Smooth muscle cell (in vitro differentiated cells): ENCODE data around the gene RELN. TPM values are rescaled to one million over a fixed set of nuclear protein-coding genes. Genes with fewer than 3 reads are reported as not detected.
A peak's percentile ranks its signal among the peaks of the same experiment; 100 is the strongest.

Experiments used
- DNase-seq: peaks from one replicate; lab custom pipeline; 2025; ENCODE audit not compliant: unreplicated experiment; lab: John Stamatoyannopoulos, UW
- H2AFZ ChIP-seq: fragments of 200-600 bp; sonication (generic); 2 replicates; pipeline ENCODE4 v1.6.0; 2016; ENCODE audit warnings: antibody characterized with exemption, low read depth, mild to moderate bottlenecking
- H3F3A ChIP-seq: fragments of 200-600 bp; sonication (generic); 2 replicates; pipeline ENCODE4 v1.6.0; 2017; ENCODE audit warnings: antibody characterized with exemption, low read depth
- H3K27ac ChIP-seq: fragments of 200-600 bp; sonication (generic); 2 replicates; pipeline ENCODE4 v1.5.1; 2016; ENCODE audit warnings: low read depth, mild to moderate bottlenecking
- H3K27me3 ChIP-seq: fragments of 200-600 bp; sonication (generic); 2 replicates; pipeline ENCODE4 v1.6.1; 2016; ENCODE audit warnings: low read depth, mild to moderate bottlenecking
- H3K36me3 ChIP-seq: fragments of 200-600 bp; sonication (generic); 2 replicates; pipeline ENCODE4 v1.5.1; 2016; ENCODE audit warnings: low read depth
- H3K4me1 ChIP-seq: fragments of 200-600 bp; sonication (generic); 2 replicates; pipeline ENCODE4 v1.5.1; 2016; ENCODE audit warnings: low read depth
- H3K4me2 ChIP-seq: fragments of 200-600 bp; sonication (generic); 2 replicates; pipeline ENCODE4 v1.6.0; 2016; ENCODE audit warnings: mild to moderate bottlenecking
- H3K4me3 ChIP-seq: fragments of 200-600 bp; sonication (generic); 2 replicates; pipeline ENCODE4 v1.5.1; 2016; ENCODE audit warnings: mild to moderate bottlenecking
- H3K79me2 ChIP-seq: fragments of 200-600 bp; sonication (generic); 2 replicates; pipeline ENCODE4 v1.6.0; 2016; ENCODE audit warnings: low read depth, mild to moderate bottlenecking
- H3K9ac ChIP-seq: fragments of 200-600 bp; sonication (generic); 2 replicates; pipeline ENCODE4 v1.6.0; 2016; ENCODE audit warnings: low read depth
- H3K9me3 ChIP-seq: fragments of 200-600 bp; sonication (generic); replicated peaks from 2 replicates; pipeline ENCODE4 v1.5.1; 2016; ENCODE audit warnings: low read depth
- H4K20me1 ChIP-seq: fragments of 200-600 bp; sonication (generic); 2 replicates; pipeline ENCODE4 v1.6.0; 2016; ENCODE audit warnings: low read depth
- WGBS: methylation state at CpG from one replicate; pipeline ENCODE4 v1.1.7; 2016; ENCODE audit warnings: low lambda C conversion rate; 5-methylcytosine and 5-hydroxymethylcytosine counted together
- polyA plus RNA-seq: library from polyadenylated mRNA; unstranded; fragments of >200 nt; fragmentation: Nextera tagmentation; extraction: Ambion mirVana; gene quantifications from 2 replicates; pipeline ENCODE4 v1.2.1, GENCODE V29; 2016
- total RNA-seq: library from RNA; depleted of rRNA; stranded (reverse); fragments of >200 nt; gene quantifications from 2 replicates; pipeline ENCODE4 v1.2.3, GENCODE V29; 2014
- TF ChIP-seq, protein P1 (sequence below): fragments of 200-600 bp; sonication (generic); IDR thresholded peaks from 2 replicates; pipeline ENCODE4 v1.5.1; 2017; ENCODE audit warnings: borderline replicate concordance, mild to moderate bottlenecking, antibody characterized with exemption; ENCODE audit not compliant: insufficient read depth, poor library complexity, severe bottlenecking

Gene RELN
- total and polyA plus RNA-seq, 2 experiments from 2014 or later, result 0.90 TPM; not detected in 1

GRCh38 chr7:103660455-103661371 lies 328.7 kb downstream of the RELN start:
- WGBS, result 86% methylated on average over 7 of the region's 7 CpGs
- no peaks in the 10 kb centered on the region for H3K9me3 ChIP-seq
- no peaks in the 10 kb centered on the region for H3K27me3 ChIP-seq
- TF ChIP-seq, protein P1, sequence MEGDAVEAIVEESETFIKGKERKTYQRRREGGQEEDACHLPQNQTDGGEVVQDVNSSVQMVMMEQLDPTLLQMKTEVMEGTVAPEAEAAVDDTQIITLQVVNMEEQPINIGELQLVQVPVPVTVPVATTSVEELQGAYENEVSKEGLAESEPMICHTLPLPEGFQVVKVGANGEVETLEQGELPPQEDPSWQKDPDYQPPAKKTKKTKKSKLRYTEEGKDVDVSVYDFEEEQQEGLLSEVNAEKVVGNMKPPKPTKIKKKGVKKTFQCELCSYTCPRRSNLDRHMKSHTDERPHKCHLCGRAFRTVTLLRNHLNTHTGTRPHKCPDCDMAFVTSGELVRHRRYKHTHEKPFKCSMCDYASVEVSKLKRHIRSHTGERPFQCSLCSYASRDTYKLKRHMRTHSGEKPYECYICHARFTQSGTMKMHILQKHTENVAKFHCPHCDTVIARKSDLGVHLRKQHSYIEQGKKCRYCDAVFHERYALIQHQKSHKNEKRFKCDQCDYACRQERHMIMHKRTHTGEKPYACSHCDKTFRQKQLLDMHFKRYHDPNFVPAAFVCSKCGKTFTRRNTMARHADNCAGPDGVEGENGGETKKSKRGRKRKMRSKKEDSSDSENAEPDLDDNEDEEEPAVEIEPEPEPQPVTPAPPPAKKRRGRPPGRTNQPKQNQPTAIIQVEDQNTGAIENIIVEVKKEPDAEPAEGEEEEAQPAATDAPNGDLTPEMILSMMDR, result no peak
- H3F3A ChIP-seq, result no peaks in the 10 kb centered on the region
- peak overlapping the region; percentile 0 for H3K4me2 ChIP-seq
- H3K4me1 ChIP-seq, result no peaks in the 10 kb centered on the region
- no peak overlapping the region for H3K9ac ChIP-seq
- H2AFZ ChIP-seq, result no peak overlapping the region
- no peak for DNase-seq
- no peaks in the 10 kb centered on the region for H3K36me3 ChIP-seq
- no peaks in the 10 kb centered on the region for H4K20me1 ChIP-seq
- no peak overlapping the region for H3K4me3 ChIP-seq
- no peak overlapping the region for H3K27ac ChIP-seq
- no peaks in the 10 kb centered on the region for H3K79me2 ChIP-seq

DNA sequence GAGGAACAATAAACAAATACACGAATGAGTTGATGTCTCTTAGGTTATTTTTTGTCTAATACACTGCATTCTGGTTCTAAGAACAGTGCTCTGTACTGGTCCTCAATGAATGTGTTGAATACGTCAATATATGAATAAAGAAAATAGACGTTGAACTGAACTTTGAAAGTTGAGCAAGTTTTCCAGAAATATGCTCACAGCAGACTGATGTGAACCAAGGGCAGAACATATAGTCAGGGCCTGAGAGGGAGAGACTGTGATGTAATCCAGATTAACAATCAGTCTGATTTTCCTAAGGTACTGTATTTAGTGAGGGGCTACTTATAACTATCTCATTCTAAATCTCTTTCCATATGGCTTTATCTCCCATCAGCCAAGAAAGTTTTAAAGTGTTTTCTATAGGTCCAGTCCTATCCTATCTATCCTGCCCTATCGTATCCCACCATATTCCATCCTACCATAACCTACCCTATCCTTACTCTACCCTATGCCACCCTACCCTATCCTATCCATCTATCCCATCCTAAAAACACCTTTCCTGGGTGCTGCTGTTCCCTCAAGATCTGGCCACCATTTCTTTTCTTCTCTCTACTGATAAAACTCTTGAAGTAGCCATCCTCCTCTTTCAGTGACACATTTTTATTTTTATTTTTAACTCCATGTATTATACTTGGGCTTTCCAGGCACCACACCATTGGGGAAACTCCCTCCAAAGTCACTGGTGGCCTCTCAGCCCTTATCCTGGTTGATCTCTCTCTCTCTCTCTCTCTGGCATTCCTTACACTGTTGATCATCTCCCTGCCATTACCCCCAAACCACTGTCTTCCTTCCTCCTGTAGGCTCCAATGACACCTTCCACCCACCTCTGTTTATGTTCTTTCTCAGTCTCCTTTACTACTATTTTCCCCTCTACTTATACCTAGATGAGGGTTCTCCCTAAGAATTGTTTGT lies 331.1 kb downstream of the RELN start:
- H3K4me2 ChIP-seq, result no peak overlapping the region
- H3K4me1 ChIP-seq, result no peaks in the 10 kb centered on the region
- H4K20me1 ChIP-seq, result no peaks in the 10 kb centered on the region
- no peaks in the 10 kb centered on the region for H3K9me3 ChIP-seq
- no peak overlapping the region for H3K4me3 ChIP-seq
- no peak overlapping the region for H3K9ac ChIP-seq
- H3F3A ChIP-seq, result no peaks in the 10 kb centered on the region
- no peaks in the 10 kb centered on the region for H3K79me2 ChIP-seq
- no peak for DNase-seq
- no peaks in the 10 kb centered on the region for H3K36me3 ChIP-seq
- WGBS, result 83% methylated on average over 4 of the region's 4 CpGs
- H3K27me3 ChIP-seq, result no peaks in the 10 kb centered on the region
- no peak overlapping the region for H3K27ac ChIP-seq
- TF ChIP-seq, protein P1, result no peak
- no peak overlapping the region for H2AFZ ChIP-seq

GRCh38 chr7:103657474-103657894 lies 332.0 kb downstream of the RELN start:
- no peak overlapping the region for H3K27ac ChIP-seq
- H3K36me3 ChIP-seq, result no peaks in the 10 kb centered on the region
- no peaks in the 10 kb centered on the region for H3K27me3 ChIP-seq
- H3K4me2 ChIP-seq, result no peak overlapping the region
- H4K20me1 ChIP-seq, result no peaks in the 10 kb centered on the region
- WGBS, result 51% methylated on average over 4 of the region's 4 CpGs
- H3K4me3 ChIP-seq, result no peak overlapping the region
- H2AFZ ChIP-seq, result no peak overlapping the region
- no peaks in the 10 kb centered on the region for H3K9me3 ChIP-seq
- DNase-seq, result no peak
- no peaks in the 10 kb centered on the region for H3K4me1 ChIP-seq
- TF ChIP-seq, protein P1, result no peak
- no peaks in the 10 kb centered on the region for H3F3A ChIP-seq
- H3K79me2 ChIP-seq, result no peaks in the 10 kb centered on the region
- H3K9ac ChIP-seq, result no peak overlapping the region
